ENCODE data around the gene TSPAN14.
A peak's percentile ranks its signal among the peaks of the same experiment; 100 is the strongest.

The TSPAN14 gene

DNA sequence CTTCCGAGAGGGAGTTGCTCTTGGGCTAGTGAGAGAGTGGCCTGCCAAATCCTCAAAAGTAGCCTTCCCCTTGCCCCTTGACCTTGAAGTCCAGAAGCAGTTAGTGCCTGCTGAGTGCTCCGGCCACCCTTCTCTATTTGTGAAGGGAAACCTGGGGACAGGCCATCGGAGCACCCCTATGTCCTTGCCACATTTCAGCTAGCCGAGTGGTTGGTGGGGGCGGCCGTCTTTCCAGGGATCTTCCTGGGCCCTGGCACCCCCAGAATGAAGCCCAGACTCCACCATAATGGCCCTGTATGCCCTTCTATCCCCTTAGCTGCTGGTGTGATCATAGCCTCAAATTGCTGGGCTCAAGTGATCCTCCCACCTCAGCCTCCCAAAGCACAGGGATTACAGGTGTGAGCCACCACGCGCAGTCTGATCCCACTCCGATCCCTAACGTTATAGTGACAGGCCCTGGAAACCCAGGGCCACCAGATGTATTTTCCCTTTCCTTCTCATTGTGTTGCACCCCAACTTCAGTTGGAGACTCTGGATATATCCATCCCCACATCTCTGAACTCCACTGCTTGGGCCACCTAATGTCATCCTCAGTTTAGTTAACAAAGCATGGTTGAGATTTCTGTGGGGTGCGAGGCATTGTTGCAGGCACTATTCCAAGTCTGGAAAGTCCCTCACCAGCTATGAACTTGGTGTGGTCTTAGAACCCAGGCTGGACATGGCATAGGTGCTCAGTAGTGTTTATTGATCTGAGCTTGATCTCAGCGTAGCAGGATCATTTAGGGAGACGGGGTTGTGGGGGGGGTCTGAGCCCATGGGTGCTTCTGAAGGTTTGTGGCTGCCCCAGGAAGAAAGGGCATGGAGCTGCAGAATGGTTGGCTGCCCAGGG lies 1.6 kb downstream of the TSPAN14 start:
- no peak for DNase-seq

DNA sequence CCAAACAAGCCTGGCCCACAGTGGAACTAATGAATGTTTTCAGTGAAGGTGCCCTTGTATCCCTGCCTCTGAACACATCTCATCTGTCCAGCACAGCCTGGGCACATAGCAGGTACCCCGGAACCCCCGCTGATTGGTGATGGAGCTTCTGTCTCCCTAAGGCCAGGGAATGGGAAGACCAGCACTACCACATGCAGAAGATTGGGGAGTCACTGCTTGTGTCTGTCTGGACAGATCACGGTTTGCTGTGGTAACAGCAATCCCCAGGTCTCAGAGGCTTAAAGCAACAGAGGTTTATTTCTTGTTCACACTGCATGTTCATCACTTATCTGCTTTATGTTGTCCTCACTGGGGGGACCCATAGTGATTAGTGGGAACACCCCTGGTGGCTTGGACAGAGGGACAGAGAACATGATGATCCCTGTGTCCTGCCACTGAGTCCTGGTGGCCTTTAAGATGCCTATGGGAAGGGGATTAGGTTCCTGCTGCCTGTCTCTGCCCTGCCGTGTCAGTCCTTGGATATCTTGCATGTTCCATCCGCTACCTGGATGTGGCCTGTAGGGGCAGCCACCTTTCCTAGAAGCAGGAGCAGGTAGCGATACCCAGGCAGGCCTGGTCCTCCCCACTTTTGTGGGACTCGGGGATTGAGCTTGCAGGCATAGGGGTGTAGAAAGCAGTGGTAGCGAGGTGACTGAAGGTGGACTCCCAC lies 3.6 kb downstream of the TSPAN14 start:
- no peak for DNase-seq

DNA sequence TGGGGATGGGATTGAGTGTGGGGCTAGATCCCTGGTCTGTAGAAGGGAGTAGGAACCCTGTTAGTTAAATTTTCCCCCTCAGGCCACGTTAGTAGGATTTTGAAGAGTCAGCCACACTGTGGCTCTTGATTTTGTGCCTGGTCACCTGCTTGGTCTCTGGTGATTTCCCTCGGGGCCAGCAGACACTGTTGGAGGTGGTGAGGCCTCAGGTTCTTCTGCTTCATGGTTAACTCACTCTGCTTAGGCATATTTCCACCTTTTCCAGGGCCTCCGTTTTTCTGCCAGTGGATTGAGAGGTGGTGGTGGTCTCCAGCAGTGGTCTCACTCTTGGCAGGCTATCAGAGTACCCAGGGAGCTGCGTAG lies 4.1 kb downstream of the TSPAN14 start:
- no peak for DNase-seq

DNA sequence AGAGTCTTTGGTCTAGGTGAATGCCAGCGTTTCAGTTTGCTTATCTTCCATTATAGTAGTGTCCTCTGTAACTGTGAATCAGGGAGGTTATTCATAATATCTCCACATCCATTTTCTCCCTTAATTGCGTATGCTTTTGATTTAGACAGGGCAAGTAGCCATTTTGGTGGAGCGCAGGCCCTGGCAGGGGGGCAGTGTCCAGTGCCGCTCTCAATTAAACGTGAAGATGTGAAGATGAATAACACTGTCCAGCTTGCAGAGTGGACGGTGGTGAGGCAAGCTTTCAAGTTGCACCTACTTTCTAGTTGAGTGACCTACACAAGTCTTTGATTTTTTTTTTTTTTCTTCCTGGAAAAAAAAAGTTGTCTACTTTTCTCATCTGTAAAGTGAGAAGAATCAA lies 4.5 kb downstream of the TSPAN14 start:
- DNase-seq = no peak

DNA sequence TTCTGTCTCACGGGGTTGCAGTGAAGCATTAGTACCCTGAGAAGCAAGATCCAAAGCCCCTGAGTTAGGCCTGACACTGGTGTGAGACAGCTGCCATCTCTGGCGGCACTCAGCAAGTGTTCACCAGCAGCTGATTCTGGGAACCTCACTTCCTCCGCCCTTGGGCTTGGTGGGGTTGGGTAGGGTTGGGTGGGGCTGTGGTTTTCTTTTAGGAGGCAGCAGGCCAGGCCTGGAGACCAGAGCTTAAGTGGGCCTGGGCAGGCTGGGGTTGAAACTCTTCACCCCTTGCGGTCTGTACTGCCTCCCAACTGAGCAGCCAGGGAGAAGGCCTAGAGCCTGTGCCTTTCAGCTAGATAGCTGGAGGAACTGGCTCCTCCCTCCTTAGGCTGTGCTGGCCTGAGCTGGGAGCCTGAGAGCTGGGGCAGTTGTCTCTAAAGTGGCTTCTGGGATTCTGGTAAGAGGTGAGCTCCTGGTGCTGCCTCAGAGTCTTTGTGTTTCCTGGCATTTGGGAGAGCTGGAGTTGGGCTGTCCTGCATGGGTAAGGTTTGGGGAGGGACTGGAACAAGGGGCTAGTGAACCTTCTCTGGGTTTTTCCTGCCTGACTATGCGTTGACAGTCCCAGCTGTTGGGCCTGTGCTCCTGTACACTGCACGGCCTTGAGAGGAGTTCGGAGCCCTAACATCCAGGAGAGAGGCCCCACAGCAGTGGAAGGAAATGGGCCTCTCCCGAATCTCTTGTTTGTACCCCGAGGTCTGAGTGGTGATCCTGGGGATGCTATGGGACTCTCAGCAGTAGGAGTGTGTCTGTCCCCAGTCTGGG lies 5.1 kb downstream of the TSPAN14 start:
- peak; percentile 60 for DNase-seq

DNA sequence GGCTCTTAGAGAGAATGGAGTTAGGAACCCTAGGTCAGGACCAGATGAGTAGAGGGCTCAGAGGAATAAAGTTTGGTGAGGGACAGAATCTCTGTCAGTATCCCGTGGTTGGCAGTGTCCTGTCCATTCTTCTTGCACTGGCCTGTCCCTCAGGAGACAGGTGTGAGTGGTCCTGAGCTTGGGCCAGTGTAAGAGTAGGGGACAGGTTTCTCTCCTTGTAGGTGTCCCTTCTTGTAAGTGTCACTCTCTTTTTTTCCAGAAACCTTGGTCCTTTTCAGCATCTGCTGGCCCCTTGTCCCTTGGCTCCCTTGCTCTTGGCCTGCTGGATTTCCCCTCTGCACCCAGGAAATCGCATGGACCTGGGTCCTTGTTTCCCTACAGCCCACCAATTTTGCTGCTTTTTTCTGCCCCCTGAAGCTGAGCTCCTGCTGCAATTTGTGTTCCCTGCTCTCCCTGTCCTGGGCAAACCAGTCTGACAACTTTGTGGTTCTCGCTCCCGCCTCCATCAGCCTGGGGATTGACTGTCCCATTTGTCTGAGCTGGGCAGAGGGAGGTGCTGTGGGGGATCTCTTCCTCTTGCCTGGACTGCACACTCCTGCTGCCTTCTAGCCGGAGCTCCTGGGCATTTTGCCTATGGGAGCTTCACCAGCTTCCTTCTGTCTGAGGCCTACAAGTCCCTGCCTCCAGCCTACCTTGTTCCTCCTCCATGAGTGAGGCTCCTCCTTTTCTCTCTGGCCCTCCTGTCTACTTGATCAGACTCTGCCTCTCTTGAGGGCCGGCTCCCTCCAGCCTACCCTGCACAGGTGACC lies 6.5 kb downstream of the TSPAN14 start:
- no peak for DNase-seq

DNA sequence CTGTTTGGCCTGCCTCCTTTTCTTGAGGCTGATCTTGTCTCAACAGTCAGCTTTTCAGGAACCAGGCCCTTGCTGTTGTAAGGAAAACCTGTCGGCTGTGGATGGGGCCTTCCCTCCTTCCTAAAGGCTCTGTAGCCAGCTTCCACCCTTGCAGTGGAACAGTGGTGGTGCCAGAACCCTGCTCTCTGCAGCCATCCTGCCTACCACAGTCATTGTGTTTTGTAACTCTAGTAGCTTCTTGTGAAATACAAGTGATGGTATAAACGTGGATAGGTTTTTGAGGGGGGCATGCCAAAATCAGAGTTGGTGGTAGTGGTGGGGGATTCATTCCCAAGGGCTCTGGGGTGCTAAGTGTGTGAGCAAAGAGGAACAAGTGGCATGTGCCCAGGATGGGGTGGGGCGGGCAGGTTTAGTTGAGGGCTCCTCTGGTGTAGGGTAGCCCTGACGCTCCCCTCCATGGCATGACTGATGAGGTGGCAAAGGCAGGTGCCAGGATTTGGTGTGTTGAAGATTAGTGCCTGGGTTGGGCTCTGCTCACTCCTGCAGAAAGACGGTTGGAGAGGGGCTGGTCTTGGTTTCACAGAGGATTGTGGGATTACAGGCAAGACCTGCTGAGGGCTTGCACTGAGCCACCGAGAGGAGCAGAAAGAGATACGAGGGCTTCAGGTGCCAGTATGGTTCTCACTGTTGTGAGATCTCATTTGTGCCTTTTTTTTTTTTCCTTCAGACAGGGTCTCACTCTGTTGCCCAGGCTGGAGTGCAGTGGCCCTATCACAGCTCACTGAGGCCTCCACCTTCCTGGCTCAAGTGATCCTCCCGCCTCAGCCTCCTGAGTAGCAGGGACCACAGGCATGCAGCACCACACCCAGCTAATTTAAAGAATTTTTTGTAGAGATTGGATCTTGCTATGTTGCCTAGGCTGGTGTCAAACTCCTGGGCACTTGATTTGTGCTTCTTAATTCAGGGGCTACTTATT lies 7.4 kb downstream of the TSPAN14 start:
- no peak for DNase-seq

DNA sequence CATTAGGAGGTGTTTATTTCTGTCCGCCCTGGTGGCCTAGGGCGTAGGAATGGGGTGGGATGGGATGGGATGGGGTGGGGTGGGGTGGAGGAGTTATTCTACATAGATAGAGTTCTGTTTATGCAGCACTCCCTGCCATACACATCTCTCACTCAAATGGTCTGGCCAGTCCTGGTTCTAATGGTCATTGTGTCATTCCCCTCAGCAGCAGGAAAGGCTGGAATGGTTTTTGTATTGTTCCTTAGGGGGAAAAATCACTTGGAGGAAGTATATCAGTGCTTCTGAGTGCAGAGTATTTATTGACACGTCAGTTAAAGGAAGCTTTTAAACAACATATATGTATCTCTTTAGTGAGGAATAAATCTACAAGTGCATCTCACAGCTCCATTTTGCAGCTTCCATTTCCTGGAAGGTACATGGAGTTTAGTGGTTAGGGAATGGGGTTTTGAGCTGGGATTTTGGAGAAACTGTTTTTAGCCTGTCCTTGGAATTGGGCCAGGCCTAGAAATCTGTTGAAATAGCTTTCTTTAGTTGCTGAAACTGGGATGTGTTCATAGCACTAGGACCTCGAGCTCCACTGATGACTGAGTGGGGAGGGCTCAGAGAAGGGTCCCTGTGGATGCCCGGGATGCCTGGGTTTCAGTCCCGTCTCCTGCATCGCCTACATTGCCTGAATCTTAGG lies 8.3 kb downstream of the TSPAN14 start:
- DNase-seq = no peak

DNA sequence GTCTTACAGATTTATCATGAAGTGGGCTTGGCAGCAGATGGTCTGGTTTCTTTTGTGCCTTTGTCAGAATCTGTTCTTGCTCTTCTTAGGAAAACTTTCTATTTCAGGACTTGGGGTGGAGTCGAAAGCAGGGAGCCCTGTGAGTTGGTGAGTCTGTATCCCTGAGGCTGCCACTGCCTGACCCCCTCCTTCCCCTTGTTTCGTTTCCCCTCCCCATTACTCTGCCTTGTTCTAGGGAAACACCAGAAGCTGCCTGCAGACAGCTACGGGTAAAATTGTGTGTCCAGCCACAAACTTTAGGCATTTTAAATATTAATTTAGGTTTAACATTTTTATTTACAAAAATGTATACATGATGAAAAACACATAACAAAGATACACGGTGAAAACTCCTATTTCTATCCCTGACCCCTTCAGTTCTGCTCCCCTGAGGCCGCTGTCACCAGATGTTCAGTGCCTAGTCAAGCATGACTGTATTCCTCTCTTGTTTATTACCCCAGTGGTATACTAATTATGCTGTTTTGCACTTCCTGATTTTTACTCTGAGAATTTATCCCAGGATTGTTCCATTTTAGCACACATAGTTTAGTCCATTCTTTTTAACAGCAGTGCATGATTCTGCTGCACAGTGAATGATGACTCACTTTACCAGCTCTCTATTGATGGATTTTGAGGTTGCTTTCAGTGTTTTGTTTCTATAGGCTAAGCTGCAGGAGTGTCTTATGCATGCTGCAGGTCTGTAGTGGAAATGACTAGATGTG lies 9.1 kb downstream of the TSPAN14 start:
- no peak for DNase-seq

DNA sequence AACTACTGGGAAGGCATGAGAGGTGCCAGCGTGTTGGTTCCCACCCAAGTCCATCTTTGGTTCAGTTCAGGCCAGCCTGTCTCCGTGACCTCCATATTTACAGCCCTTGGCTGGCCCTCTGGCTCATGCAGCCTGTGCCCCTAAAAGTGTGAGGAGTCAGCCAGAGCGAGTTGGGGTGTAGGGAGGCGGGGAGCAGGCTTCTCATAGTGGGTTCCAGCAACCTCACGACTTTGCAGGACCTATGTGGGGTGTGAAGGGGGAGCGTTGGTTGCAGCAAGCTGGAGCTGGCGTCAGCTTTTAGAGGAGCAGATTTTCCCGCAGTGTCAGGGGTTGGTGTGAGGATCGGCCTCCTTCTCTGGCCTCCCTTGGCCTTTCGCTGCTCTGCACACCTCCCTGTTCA lies 9.8 kb downstream of the TSPAN14 start:
- DNase-seq = no peak

DNA sequence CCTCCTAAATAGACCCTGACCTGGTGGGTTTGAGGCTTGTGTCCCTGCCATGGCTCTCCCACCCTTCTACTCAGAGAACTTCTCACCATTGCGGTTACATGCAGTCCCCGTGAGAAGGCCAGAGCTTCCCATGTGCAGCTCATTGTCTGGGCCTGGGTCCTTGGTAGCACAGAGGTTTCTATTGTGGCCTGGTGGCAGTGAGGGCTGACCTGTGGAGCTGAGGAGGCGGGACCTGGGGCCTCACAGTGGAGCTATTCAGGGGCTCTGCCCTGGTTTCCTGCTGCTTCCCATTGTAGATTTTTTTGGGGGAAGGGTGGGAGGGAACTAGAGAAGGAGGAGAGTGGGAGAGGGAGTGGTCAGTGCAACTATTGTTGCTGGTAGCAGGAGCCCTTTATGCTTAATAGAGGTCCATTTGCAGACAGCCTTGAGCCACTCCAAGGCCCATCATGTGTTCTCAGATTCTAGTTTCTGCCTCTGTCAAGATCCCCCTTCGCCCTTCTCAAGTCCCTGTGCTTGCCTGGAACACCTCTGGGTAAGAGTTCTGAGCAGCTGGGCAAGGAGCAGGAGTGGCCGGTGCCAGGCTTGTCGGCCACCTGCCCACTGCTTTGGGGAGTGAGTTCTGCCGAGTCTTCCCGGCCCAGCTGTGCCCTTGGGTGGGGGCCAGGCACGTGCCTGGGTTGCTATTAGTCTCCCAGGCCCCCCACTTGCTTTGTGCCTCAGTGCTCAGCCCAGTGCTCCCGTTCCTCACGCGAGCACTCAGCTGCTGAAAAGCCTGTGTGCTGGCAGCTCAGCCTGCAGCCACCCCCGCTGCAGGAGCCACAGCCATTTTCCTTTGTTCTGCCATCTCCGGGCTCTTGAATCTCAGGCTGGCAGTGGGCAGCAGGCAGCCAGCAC lies 10.7 kb downstream of the TSPAN14 start:
- DNase-seq = no peak

DNA sequence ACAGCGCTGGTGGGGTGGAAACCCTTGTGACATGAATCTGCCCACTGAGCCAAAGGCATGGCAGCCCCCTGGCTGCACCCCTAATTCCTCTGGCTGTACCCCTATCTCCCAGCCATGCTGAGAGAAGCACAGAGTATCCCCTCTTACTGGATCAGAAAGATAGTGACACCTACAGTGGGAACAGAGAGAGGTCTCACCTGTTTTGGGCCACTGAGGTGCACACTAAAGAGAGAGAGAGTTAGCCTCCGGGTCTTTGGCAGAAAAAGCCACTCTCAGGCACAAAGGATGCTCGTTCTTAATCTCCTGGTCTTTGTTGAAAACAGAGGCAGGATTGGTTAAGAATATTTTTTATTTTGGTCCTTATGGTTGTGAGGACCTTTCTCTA lies 11.3 kb downstream of the TSPAN14 start:
- DNase-seq = no peak

DNA sequence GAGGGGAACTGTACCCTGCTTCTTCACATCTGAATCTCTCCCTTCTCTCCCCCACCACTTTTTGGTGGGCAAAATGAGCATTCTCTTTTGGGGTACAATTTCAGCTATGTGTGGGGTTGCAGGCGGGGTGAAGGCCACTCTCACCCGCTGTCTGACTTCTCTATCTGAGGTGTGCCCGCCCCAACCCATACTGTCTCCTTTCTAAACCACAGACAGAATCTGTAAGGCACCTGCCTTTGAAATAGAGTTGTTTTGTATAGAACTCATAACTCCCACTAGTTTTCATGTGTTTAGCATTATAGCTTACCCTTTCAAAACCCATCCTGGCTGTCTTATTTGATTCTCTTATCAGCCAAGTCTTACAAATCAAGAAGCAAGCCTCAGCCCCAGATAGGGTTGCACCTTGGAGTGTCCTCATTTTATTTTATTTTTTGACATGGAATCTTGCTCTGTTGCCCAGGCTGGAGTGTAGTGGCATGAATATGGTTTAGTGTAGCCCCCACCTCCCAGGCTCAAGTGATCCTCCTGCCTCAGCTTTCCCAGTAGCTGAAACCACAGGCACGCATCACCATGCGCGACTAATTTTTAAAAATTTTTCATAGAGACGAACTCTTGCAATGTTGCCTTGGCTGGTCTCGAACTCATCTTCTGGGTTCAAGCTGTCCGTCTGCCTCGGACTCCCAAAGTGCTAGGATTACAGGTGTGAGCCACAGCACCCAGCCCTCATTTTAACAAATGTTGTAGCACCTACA lies 11.9 kb downstream of the TSPAN14 start:
- DNase-seq = peak; percentile 78

DNA sequence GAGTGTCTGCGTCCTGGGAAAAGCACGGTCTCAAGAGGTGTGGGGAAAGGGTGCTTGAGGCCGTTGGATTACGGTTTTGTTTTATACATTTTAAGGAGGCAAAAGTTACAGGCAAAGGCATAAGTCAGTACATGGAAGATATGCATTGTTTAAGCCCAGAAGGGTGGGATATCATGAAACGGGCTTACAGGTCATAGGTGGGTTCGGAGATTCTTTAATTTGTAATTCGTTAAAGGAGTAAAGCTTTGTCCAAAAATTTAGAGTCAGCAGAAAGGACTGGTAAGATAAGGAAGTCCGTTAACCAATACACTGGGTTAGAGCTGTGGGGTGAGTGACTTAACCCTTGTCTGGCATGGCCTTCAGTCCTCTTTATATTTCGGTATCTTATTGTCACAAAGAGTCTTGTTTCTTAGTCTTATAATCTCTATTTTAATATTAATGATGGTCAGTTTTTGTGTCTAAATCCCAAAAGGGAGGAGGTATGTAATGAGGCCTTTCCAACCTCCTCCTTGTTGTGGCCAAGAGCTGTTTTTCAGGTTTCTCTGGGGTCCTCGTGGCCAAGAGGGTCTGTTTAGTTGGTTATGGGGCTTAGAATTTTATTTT lies 12.7 kb downstream of the TSPAN14 start:
- DNase-seq = no peak

DNA sequence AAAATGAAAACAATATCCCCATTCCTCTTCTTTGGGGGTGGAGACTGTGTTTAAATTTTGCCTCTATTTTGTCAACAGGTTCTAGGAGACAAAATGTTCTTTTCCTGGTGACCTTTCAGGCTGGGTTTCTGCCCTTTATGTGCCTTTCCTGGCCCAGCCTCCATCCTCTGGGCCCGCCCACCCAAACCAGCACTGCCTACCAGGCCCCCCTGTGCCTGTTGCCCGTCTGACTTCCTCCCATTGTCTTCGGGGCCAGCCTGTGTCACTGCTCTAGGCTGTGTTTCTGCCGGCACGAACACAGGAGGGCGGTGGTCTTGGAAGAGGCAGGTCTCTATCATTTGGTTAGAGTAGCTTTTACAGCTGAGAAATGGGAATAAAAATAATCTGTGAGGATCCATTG lies 13.9 kb downstream of the TSPAN14 start:
- DNase-seq = peak; percentile 55

DNA sequence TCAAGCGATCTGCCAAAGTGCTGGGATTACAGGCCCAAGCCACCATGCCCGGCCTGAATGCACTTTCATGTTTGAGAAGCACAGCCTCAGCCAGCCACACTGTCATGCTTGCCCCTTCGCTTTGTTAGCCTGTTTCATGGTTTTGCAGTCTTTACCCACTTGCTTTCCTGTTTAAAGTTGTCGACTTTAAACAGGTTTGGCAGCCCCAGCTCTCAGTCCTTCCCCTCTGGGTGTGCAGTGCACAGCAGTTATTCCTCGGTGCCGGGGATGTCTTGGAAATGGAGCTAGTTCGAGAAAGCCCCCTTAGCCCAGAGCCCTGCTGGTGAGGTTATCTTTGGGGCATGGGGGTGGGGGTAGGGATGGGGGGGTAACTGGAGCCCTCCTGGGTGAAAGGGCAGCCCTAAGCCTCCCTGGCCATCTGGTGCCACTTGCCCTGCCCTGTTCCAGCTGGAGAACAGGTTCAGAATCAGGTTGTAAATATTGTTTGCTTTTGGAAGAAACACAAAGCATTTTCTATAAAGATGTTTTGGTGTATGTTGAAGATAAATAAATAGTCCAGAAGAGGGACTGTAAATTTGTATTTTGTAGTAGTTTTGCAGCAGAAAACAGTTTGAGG lies 14.8 kb downstream of the TSPAN14 start:
- DNase-seq = no peak

DNA sequence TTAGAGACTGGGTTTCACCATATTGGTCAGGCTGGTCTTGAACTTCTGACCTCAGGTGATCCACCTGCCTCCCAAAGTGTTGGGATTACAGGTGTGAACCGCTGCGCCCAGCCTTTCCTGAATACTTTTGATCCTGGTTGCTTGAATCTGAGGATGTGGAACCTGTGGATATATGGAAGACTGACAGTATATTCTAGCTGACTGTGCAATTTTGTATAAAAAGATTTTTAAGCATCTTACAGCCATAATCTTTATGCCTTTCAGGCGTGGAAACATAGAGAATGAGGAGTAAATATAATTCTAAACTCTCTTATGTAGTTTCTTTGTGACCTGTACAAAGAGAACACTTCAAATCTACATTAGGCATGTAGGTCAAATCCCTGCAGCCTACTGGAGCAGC lies 16.2 kb downstream of the TSPAN14 start:
- no peak for DNase-seq

All from central memory CD4-positive, alpha-beta T cell (primary cell).